ENCODE measurements around the gene ASXL1. TPM values are rescaled to one million over a fixed set of nuclear protein-coding genes. Genes with fewer than 3 reads are reported as not detected.

The ASXL1 gene
- total and polyA plus RNA-seq, 10 of the 15 experiments (the other 5 are each of a cell fraction or from before 2014, with no cell fraction given) = 11.0 to 87.6 (median 56.8) TPM

- no peak for TF ChIP-seq BHLHE40 (IDR thresholded peaks at IDR 0.05; ENCODE audit: borderline replicate concordance in 1 of 2, low read depth in 2 of 2, low read length in 1 of 2)
- peak; percentile 62; the same call in 1 of the 2 replicates for TF ChIP-seq CREM (IDR thresholded peaks at IDR 0.05; ENCODE audit: low read depth)
- no peak for TF ChIP-seq NR2C2 (IDR thresholded peaks at IDR 0.05; ENCODE audit: borderline replicate concordance, control insufficient read depth, insufficient read length, low read depth)
- TF ChIP-seq, protein P1, sequence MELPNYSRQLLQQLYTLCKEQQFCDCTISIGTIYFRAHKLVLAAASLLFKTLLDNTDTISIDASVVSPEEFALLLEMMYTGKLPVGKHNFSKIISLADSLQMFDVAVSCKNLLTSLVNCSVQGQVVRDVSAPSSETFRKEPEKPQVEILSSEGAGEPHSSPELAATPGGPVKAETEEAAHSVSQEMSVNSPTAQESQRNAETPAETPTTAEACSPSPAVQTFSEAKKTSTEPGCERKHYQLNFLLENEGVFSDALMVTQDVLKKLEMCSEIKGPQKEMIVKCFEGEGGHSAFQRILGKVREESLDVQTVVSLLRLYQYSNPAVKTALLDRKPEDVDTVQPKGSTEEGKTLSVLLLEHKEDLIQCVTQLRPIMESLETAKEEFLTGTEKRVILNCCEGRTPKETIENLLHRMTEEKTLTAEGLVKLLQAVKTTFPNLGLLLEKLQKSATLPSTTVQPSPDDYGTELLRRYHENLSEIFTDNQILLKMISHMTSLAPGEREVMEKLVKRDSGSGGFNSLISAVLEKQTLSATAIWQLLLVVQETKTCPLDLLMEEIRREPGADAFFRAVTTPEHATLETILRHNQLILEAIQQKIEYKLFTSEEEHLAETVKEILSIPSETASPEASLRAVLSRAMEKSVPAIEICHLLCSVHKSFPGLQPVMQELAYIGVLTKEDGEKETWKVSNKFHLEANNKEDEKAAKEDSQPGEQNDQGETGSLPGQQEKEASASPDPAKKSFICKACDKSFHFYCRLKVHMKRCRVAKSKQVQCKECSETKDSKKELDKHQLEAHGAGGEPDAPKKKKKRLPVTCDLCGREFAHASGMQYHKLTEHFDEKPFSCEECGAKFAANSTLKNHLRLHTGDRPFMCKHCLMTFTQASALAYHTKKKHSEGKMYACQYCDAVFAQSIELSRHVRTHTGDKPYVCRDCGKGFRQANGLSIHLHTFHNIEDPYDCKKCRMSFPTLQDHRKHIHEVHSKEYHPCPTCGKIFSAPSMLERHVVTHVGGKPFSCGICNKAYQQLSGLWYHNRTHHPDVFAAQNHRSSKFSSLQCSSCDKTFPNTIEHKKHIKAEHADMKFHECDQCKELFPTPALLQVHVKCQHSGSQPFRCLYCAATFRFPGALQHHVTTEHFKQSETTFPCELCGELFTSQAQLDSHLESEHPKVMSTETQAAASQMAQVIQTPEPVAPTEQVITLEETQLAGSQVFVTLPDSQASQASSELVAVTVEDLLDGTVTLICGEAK (IDR thresholded peaks at IDR 0.05; ENCODE audit: borderline replicate concordance) = no peak
- no peak for TF ChIP-seq HDAC2 (IDR thresholded peaks at IDR 0.05)
- TF ChIP-seq, protein P2, sequence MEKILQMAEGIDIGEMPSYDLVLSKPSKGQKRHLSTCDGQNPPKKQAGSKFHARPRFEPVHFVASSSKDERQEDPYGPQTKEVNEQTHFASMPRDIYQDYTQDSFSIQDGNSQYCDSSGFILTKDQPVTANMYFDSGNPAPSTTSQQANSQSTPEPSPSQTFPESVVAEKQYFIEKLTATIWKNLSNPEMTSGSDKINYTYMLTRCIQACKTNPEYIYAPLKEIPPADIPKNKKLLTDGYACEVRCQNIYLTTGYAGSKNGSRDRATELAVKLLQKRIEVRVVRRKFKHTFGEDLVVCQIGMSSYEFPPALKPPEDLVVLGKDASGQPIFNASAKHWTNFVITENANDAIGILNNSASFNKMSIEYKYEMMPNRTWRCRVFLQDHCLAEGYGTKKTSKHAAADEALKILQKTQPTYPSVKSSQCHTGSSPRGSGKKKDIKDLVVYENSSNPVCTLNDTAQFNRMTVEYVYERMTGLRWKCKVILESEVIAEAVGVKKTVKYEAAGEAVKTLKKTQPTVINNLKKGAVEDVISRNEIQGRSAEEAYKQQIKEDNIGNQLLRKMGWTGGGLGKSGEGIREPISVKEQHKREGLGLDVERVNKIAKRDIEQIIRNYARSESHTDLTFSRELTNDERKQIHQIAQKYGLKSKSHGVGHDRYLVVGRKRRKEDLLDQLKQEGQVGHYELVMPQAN (conservative IDR thresholded peaks at IDR 0.05) = 0 out of 2 replicates have a peak, but pooled peaks have one; percentile 8
- TF ChIP-seq RFX5 (IDR thresholded peaks at IDR 0.05; ENCODE audit: low read depth, low read length) = no peak
- no peak for TF ChIP-seq LARP7 (IDR thresholded peaks at IDR 0.05)
- no peak for TF ChIP-seq GABPA (IDR thresholded peaks at IDR 0.05; ENCODE audit: low read depth)
- TF ChIP-seq, protein P3, sequence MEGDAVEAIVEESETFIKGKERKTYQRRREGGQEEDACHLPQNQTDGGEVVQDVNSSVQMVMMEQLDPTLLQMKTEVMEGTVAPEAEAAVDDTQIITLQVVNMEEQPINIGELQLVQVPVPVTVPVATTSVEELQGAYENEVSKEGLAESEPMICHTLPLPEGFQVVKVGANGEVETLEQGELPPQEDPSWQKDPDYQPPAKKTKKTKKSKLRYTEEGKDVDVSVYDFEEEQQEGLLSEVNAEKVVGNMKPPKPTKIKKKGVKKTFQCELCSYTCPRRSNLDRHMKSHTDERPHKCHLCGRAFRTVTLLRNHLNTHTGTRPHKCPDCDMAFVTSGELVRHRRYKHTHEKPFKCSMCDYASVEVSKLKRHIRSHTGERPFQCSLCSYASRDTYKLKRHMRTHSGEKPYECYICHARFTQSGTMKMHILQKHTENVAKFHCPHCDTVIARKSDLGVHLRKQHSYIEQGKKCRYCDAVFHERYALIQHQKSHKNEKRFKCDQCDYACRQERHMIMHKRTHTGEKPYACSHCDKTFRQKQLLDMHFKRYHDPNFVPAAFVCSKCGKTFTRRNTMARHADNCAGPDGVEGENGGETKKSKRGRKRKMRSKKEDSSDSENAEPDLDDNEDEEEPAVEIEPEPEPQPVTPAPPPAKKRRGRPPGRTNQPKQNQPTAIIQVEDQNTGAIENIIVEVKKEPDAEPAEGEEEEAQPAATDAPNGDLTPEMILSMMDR (IDR thresholded peaks at IDR 0.05 in 2 of 3, conservative IDR thresholded peaks at IDR 0.05 in 1 of 3; ENCODE audit: control insufficient read depth in 2 of 3, extremely low read depth in 1 of 3, insufficient read depth in 1 of 3, low read depth in 3 of 3, low read length in 3 of 3) = no peak
- no peak; the same call in 1 of the 2 replicates for TF ChIP-seq CBFB (IDR thresholded peaks at IDR 0.05; ENCODE audit: low read depth)
- no peak for TF ChIP-seq ZNF622 (IDR thresholded peaks at IDR 0.05)
- no peak for TF ChIP-seq BRCA1 (IDR thresholded peaks at IDR 0.05; ENCODE audit: low read depth, low read length)
- TF ChIP-seq RBBP5 (conservative IDR thresholded peaks at IDR 0.05) = no peak
- TF ChIP-seq SUPT20H (IDR thresholded peaks at IDR 0.05; ENCODE audit: borderline replicate concordance, control insufficient read depth, low read depth, low read length) = no peak
- TF ChIP-seq POLR2AphosphoS2 (IDR thresholded peaks at IDR 0.05; ENCODE audit: low read depth, low read length) = no peak
- TF ChIP-seq ATF7 (IDR thresholded peaks at IDR 0.05; ENCODE audit: low read depth) = no peak; the same call in 1 of the 2 replicates
- TF ChIP-seq PAX5 (IDR thresholded peaks at IDR 0.05; ENCODE audit: borderline replicate concordance, low read depth, low read length) = no peak
- TF ChIP-seq STAT1 (conservative IDR thresholded peaks at IDR 0.05) = no peak
- TF ChIP-seq YY1 (IDR thresholded peaks at IDR 0.05; ENCODE audit: low read depth, low read length) = no peak
- no peak for TF ChIP-seq SMARCA5 (IDR thresholded peaks at IDR 0.05)
- no peak for TF ChIP-seq NR2C1 (IDR thresholded peaks at IDR 0.05)
- TF ChIP-seq CBX3 (IDR thresholded peaks at IDR 0.05; ENCODE audit: borderline replicate concordance, low read depth) = no peak
Observed at GRCh38 chr20:32354592-32355416, 3.3 kb upstream of the ASXL1 start (continued).
